ENCODE data around the gene CPNE5.

CPNE5 gene

DNA sequence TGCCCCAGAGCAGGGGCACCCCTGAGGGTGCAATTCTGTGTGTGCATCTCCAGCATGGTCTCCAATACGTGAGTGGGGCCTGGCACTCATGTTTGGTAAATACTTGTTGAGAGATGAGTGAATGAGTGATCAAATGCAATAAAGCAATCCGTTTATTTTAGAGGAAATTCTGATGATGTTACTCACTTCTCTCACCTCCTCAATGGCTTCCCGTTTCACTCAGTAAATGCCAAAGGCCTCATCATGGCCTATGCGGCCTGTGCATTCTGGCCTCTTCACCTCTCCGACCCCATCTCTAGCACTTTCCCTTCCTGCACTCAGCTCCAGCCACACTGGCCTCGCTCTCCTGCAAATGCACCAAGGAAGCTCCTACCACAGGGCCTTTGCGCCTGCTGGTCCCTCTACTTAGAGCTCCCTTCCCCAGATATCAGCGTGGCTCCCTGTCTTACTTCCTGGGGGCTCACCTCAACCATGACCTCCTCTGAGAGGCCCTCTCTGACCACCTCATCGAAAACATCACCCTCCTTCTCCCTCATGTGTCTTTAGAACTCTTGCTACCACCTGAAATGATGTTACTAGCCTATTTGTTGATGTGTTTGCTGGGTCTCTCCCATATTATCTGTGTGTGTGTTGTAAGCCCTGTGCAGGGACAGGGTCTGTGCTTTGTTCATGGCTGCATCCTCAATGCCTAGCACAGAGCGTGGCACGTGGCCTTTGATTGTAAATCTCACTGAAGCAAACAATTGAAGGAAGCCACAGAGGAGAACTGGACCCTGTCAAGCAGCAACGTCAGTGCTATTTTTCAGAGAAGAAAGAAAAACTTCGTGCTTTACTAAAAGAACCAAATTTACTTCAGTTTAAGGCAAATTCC lies 99.1 kb downstream of the CPNE5 start:
- no peak for DNase-seq (ENCODE audit: low spot score)
- Histone ChIP-seq H3K27ac (no peak overlapping the region), H3K4me3 (no peak overlapping the region)
- TF ChIP-seq CTCF (IDR thresholded peaks at IDR 0.05), result no peak

GRCh38 chr6:36738108-36738507 lies 101.1 kb downstream of the CPNE5 start:
- Histone ChIP-seq H3K4me3 (no peak overlapping the region), H3K27ac (no peak overlapping the region)
- no peak for TF ChIP-seq CTCF (IDR thresholded peaks at IDR 0.05)
- no peak for DNase-seq (ENCODE audit: low spot score)

GRCh38 chr6:36737043-36737785 lies 102.0 kb downstream of the CPNE5 start:
- TF ChIP-seq CTCF (IDR thresholded peaks at IDR 0.05), result no peak
- Histone ChIP-seq H3K4me3 (no peak overlapping the region), H3K27ac (no peak overlapping the region)
- no peak for DNase-seq (ENCODE audit: low spot score)

DNA sequence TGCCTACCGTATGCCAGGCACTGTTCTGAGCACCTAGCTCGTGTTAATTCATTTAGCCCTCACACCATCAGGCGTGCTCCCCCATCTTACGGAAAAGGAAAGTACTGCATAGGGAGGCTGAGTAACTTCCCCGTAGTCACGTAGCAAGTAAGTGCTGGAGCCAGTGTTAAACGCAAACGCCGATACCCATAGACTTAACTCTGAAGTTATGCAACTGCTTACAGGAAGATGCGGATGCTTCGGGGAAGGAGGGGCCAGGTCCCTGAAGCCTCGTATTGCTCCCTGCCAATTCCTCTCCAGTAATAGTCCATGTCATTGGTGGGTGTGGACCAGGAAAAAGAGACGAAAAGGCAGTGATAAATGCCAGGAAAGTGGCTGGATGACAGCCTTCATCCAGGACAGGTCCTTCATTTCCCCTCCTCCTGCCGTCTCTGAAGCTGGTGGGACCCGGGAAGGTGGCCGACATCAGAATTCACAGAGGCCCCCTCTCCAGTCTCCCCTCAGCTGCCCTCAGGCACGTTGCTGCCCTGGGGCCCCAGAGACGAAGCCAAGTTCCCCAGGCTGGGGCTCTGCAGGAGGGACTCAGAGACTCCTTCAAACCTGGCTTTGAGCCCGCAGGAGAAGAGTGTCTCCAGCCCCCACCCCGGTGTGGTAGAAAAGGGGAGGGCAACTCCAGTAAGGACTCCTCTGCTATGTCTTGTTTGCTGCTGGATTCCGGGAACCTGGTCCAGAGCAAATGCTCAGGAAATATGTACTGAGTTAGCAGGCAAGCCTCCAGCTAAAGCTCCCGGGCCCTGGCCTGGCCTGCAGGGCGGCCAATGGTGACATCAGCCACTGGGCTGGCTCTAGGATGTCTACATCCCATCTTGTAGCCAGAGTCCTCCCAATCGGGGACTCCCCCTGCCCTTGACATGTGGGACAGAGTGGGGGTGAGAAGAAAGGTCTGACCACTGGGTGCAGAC lies 103.9 kb downstream of the CPNE5 start:
- H3K27ac ChIP-seq, result peak overlapping the region; percentile 88 to 89
- TF ChIP-seq CTCF (IDR thresholded peaks at IDR 0.05), result no peak
- peak overlapping the region; percentile 63 for H3K4me3 ChIP-seq
- DNase-seq (ENCODE audit: low spot score), result peak; percentile 93

DNA sequence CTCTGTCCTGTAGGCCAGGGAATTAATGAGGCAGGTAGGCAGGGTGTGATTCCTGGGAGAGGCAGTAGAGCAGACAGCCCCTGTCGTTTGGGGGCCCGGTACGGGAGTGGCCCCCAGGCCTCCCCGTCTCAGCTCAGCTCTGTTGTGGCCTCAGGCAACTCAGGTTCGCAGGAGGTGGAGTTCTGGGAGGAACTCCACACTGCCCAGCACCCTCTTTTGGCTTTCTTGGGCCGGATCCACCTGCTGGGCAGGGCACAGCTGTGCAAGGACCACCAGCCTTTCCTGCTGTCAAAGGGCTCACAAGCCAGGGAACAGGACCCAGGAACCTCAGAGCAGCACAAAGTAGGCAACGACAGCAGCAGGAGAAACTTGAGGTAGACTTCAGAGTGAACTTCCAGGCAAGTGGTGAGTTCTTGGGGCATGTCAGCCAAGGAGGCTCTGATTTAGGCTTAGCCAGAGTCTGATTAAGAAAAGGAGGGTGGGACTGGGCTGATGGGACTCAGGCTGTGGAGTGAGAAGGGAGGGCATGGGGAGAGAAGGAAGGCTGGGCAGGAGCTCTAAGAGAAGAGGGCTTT lies 104.7 kb downstream of the CPNE5 start:
- peak overlapping the region; percentile 88 to 89 for H3K27ac ChIP-seq
- H3K4me3 ChIP-seq, result peak overlapping the region; percentile 63
- DNase-seq (ENCODE audit: low spot score), result no peak
- TF ChIP-seq CTCF (IDR thresholded peaks at IDR 0.05), result no peak

DNA sequence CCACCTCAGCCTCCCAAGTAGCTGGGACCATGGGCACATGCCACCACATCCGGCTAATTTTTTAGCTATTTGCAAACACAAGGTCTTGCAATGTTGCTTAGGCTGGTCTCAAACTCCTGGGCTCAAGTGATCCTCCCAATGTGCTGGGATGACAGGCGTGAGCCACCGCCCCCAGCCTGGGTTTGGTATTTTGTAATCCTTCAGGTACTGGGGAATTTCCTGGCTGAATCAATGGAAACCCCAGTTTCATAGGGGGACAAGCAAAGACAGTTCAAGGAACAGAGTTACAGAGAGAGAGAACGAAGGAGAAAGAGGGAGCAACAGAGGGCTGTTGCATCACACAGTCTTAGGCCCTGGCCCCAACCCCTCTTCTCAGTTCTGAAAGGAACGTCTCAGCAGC lies 105.9 kb downstream of the CPNE5 start:
- TF ChIP-seq CTCF (IDR thresholded peaks at IDR 0.05), result no peak
- DNase-seq (ENCODE audit: low spot score), result no peak
- H3K4me3 ChIP-seq, result no peak overlapping the region
- H3K27ac ChIP-seq, result no peak overlapping the region
